Neural cell (in vitro differentiated cells): ENCODE data around the gene CNTNAP2.
A peak's percentile ranks its signal among the peaks of the same experiment; 100 is the strongest.

Source experiments
- EP300 ChIP-seq: fragments of 450-650 bp; conservative IDR thresholded peaks from 2 replicates; pipeline ENCODE4 v1.6.1; 2014; ENCODE audit warnings: antibody characterized with exemption, mild to moderate bottlenecking, moderate library complexity; ENCODE audit not compliant: poor library complexity, severe bottlenecking
- EZH2 ChIP-seq: fragments of 200-600, 300-800 bp; shearing (Covaris generic), sonication (generic); IDR thresholded peaks from 2 replicates; pipeline ENCODE4 v1.6.1; 2014; ENCODE audit warnings: antibody characterized with exemption, low read length, borderline replicate concordance, mild to moderate bottlenecking; ENCODE audit not compliant: insufficient read depth, poor library complexity, severe bottlenecking
- MXI1 ChIP-seq: fragments of 450-650 bp; conservative IDR thresholded peaks from 2 replicates; pipeline ENCODE4 v1.6.1; 2014; ENCODE audit warnings: antibody characterized with exemption, mild to moderate bottlenecking; ENCODE audit not compliant: poor library complexity, severe bottlenecking
- POLR2AphosphoS5 ChIP-seq: IDR thresholded peaks from 2 replicates; pipeline ENCODE4 v1.6.1; 2012
- RAD21 ChIP-seq: fragments of 450-650 bp; conservative IDR thresholded peaks from 2 replicates; pipeline ENCODE4 v1.6.1; 2014; ENCODE audit warnings: antibody characterized with exemption, mild to moderate bottlenecking, moderate library complexity
- SMC3 ChIP-seq: fragments of 450-650 bp; conservative IDR thresholded peaks from 2 replicates; pipeline ENCODE4 v1.6.1; 2014; ENCODE audit warnings: antibody characterized with exemption, mild to moderate bottlenecking, moderate library complexity; ENCODE audit not compliant: poor library complexity
- TAF1 ChIP-seq: IDR thresholded peaks from 2 replicates; pipeline ENCODE4 v1.6.1; 2012; ENCODE audit warnings: low read depth
- TF ChIP-seq, protein P1 (sequence below): fragments of 450-650 bp; IDR thresholded peaks from 2 replicates; pipeline ENCODE4 v1.5.1; 2014; ENCODE audit warnings: antibody characterized with exemption, mild to moderate bottlenecking, moderate library complexity; ENCODE audit not compliant: poor library complexity, severe bottlenecking
- TF ChIP-seq, protein P2 (sequence below): IDR thresholded peaks from 2 replicates; pipeline ENCODE4 v1.6.1; 2012; ENCODE audit warnings: borderline replicate concordance

DNA sequence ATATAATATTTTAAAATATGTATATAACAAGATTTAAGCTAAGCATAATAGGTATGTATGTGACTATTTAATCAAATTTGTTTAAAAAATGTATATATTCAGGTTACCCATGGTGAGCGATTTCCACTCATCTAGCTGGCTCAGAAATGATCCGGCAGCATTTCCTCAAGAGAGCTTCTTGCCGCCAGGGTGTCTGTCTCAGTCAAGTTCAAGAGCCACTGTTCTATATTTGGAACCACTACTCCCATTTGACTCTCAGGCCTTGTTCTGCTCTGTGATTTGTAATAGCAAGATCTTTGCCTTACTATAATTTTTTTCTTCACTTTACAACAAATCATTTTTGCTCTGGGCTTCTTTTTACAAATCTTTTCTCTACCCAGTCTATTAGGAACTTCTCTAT lies 48.7 kb upstream of the CNTNAP2 start:
- TF ChIP-seq EP300 (no peak), EZH2 (no peak), SMC3 (no peak), RAD21 (no peak), MXI1 (no peak), POLR2AphosphoS5 (peak; percentile 50), TAF1 (no peak)
- TF ChIP-seq, protein P1, sequence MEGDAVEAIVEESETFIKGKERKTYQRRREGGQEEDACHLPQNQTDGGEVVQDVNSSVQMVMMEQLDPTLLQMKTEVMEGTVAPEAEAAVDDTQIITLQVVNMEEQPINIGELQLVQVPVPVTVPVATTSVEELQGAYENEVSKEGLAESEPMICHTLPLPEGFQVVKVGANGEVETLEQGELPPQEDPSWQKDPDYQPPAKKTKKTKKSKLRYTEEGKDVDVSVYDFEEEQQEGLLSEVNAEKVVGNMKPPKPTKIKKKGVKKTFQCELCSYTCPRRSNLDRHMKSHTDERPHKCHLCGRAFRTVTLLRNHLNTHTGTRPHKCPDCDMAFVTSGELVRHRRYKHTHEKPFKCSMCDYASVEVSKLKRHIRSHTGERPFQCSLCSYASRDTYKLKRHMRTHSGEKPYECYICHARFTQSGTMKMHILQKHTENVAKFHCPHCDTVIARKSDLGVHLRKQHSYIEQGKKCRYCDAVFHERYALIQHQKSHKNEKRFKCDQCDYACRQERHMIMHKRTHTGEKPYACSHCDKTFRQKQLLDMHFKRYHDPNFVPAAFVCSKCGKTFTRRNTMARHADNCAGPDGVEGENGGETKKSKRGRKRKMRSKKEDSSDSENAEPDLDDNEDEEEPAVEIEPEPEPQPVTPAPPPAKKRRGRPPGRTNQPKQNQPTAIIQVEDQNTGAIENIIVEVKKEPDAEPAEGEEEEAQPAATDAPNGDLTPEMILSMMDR = no peak
- TF ChIP-seq, protein P2, sequence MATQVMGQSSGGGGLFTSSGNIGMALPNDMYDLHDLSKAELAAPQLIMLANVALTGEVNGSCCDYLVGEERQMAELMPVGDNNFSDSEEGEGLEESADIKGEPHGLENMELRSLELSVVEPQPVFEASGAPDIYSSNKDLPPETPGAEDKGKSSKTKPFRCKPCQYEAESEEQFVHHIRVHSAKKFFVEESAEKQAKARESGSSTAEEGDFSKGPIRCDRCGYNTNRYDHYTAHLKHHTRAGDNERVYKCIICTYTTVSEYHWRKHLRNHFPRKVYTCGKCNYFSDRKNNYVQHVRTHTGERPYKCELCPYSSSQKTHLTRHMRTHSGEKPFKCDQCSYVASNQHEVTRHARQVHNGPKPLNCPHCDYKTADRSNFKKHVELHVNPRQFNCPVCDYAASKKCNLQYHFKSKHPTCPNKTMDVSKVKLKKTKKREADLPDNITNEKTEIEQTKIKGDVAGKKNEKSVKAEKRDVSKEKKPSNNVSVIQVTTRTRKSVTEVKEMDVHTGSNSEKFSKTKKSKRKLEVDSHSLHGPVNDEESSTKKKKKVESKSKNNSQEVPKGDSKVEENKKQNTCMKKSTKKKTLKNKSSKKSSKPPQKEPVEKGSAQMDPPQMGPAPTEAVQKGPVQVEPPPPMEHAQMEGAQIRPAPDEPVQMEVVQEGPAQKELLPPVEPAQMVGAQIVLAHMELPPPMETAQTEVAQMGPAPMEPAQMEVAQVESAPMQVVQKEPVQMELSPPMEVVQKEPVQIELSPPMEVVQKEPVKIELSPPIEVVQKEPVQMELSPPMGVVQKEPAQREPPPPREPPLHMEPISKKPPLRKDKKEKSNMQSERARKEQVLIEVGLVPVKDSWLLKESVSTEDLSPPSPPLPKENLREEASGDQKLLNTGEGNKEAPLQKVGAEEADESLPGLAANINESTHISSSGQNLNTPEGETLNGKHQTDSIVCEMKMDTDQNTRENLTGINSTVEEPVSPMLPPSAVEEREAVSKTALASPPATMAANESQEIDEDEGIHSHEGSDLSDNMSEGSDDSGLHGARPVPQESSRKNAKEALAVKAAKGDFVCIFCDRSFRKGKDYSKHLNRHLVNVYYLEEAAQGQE = no peak
